Measurements from ENCODE around the gene STX4.

DNA sequence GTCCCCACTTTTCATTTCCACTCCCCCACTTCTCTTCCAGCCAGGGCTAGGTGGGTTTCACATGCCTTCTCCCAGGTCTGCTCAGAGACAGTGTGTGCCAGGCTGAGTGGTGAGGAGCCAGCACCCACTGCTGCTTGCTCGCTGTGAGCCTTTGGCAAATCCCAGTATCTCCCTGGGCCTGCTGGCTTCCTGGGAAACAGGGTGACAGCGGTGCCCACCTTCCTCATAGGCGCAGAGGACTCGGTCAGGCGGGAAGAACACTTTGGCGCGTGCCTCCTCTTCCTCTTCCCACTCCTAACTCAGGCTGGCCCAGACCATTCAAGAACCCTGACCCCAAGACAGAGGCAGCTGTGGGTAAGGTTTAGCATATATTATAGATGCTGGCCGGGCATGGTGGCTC lies 55.8 kb downstream of the STX4 start:
- TF ChIP-seq, protein P1, sequence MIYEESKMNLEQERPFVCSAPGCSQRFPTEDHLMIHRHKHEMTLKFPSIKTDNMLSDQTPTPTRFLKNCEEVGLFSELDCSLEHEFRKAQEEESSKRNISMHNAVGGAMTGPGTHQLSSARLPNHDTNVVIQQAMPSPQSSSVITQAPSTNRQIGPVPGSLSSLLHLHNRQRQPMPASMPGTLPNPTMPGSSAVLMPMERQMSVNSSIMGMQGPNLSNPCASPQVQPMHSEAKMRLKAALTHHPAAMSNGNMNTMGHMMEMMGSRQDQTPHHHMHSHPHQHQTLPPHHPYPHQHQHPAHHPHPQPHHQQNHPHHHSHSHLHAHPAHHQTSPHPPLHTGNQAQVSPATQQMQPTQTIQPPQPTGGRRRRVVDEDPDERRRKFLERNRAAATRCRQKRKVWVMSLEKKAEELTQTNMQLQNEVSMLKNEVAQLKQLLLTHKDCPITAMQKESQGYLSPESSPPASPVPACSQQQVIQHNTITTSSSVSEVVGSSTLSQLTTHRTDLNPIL (CRISPR knock-in tag; IDR thresholded peaks at IDR 0.05; ENCODE audit: low read depth): no peak
- TF ChIP-seq, protein P2, sequence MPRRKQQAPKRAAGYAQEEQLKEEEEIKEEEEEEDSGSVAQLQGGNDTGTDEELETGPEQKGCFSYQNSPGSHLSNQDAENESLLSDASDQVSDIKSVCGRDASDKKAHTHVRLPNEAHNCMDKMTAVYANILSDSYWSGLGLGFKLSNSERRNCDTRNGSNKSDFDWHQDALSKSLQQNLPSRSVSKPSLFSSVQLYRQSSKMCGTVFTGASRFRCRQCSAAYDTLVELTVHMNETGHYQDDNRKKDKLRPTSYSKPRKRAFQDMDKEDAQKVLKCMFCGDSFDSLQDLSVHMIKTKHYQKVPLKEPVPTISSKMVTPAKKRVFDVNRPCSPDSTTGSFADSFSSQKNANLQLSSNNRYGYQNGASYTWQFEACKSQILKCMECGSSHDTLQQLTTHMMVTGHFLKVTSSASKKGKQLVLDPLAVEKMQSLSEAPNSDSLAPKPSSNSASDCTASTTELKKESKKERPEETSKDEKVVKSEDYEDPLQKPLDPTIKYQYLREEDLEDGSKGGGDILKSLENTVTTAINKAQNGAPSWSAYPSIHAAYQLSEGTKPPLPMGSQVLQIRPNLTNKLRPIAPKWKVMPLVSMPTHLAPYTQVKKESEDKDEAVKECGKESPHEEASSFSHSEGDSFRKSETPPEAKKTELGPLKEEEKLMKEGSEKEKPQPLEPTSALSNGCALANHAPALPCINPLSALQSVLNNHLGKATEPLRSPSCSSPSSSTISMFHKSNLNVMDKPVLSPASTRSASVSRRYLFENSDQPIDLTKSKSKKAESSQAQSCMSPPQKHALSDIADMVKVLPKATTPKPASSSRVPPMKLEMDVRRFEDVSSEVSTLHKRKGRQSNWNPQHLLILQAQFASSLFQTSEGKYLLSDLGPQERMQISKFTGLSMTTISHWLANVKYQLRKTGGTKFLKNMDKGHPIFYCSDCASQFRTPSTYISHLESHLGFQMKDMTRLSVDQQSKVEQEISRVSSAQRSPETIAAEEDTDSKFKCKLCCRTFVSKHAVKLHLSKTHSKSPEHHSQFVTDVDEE (CRISPR knock-in tag; IDR thresholded peaks at IDR 0.05): no peak
- TF ChIP-seq ISL1 (CRISPR knock-in tag; IDR thresholded peaks at IDR 0.05): no peak
